ENCODE measurements around the gene SREK1IP1. TPM values are rescaled to one million over a fixed set of nuclear protein-coding genes. Genes with fewer than 3 reads are reported as not detected.

The SREK1IP1 gene
- total and polyA plus RNA-seq, 2 of the 13 experiments (the other 11 are each of a cell fraction or from before 2014, with no cell fraction given), result 3.1 to 16.5 TPM

- TF ChIP-seq RBAK (CRISPR knock-in tag; IDR thresholded peaks at IDR 0.05), result no peak
- no peak for TF ChIP-seq MYC (CRISPR knock-in tag; IDR thresholded peaks at IDR 0.05; ENCODE audit: borderline replicate concordance)
- no peak for TF ChIP-seq ZNF205 (CRISPR knock-in tag; IDR thresholded peaks at IDR 0.05)
- no peak for TF ChIP-seq ZNF432 (CRISPR knock-in tag; IDR thresholded peaks at IDR 0.05; ENCODE audit: borderline replicate concordance)
- TF ChIP-seq ZBTB37 (CRISPR knock-in tag; IDR thresholded peaks at IDR 0.05), result no peak
- TF ChIP-seq SSRP1 (CRISPR knock-in tag; IDR thresholded peaks at IDR 0.05), result no peak
- no peak for TF ChIP-seq ZNF574 (CRISPR knock-in tag; IDR thresholded peaks at IDR 0.05)
- TF ChIP-seq SP4 (CRISPR knock-in tag; IDR thresholded peaks at IDR 0.05), result no peak
These were observed 79.5 kb downstream of the SREK1IP1 start (continued) for GRCh38 chr5:64688965-64689364.

GRCh38 chr5:64688391-64688790 lies 80.1 kb downstream of the SREK1IP1 start:
- H3K27me3 ChIP-seq (ENCODE audit: control insufficient read depth in 1 of 2, insufficient read depth in 2 of 2, low read length in 2 of 2), result peaks cover 1 to 39% of the 10 kb centered on the region in 2 experiments; a peak in 4 of 5 replicates
- no peak overlapping the region for H2AFZ ChIP-seq (ENCODE audit: low read length)
- H4K20me1 ChIP-seq (ENCODE audit: insufficient read depth, low read length), result no peaks in the 10 kb centered on the region
- H3K4me2 ChIP-seq (ENCODE audit: low read depth, low read length), result no peak overlapping the region
- 34% methylated on average over 3 of the region's 3 CpGs for WGBS (ENCODE audit: low lambda C conversion rate)
- H3K27ac ChIP-seq (ENCODE audit: extremely low read length, insufficient read depth, low read length), result no peak overlapping the region
- ATAC-seq (no peak), FAIRE-seq (no peak), DNase-seq (ENCODE audit: low spot score) (no peak)
- H3K9ac ChIP-seq (ENCODE audit: insufficient read depth, low read depth, low read length), result no peak overlapping the region
- H3K9me3 ChIP-seq (ENCODE audit: low read length), result no peaks in the 10 kb centered on the region
- no peaks in the 10 kb centered on the region for H3K79me2 ChIP-seq (ENCODE audit: insufficient read depth, low read length)
- ChIA-PET POLR2A (no interaction called here), CTCF (ENCODE audit: low intra/inter-chr PET ratio, low total read pairs) (no interaction called here)
- no peaks in the 10 kb centered on the region for H3K4me1 ChIP-seq (ENCODE audit: insufficient read depth, low read length)
- no peaks in the 10 kb centered on the region for H3K36me3 ChIP-seq (replicated peaks in 1 of 2; ENCODE audit: control insufficient read depth in 1 of 2, insufficient read depth in 2 of 2, low read length in 2 of 2)
- TF ChIP-seq ZNF296 (CRISPR knock-in tag; conservative IDR thresholded peaks at IDR 0.05), result no peak
- no peak for TF ChIP-seq ARNTL (CRISPR knock-in tag; IDR thresholded peaks at IDR 0.05)
- TF ChIP-seq ZNF276 (CRISPR knock-in tag; IDR thresholded peaks at IDR 0.05; ENCODE audit: low read depth), result no peak
- TF ChIP-seq ZNF549 (CRISPR knock-in tag; IDR thresholded peaks at IDR 0.05), result no peak
- TF ChIP-seq CEBPG (CRISPR knock-in tag; IDR thresholded peaks at IDR 0.05), result no peak
- no peak for TF ChIP-seq SMC3 (IDR thresholded peaks at IDR 0.05; ENCODE audit: low read length)
- no peak for TF ChIP-seq TEAD2 (CRISPR knock-in tag; IDR thresholded peaks at IDR 0.05)
- no peak overlapping the region for H3K4me3 ChIP-seq (replicated peaks in 1 of 3; ENCODE audit: insufficient read depth in 1 of 3, low read depth in 2 of 3, low read length in 3 of 3)
- intact Hi-C loops (cut with micrococcal nuclease; ENCODE audit: unreplicated experiment) (no loop called here), in situ Hi-C loops (cut with HindIII; ENCODE audit: extremely low pct_ligation_motif_present, low pct_unique_long_range_greater_than_20kb) (no loop called here)
- no TSS peak for BruUV-seq (replicated peaks)
